Fibroblast of the aortic adventitia (primary cell): ENCODE data around the gene AHNAK. TPM values are rescaled to one million over a fixed set of nuclear protein-coding genes. Genes with fewer than 3 reads are reported as not detected.
A peak's percentile ranks its signal among the peaks of the same experiment; 100 is the strongest.

Experiments
- DNase-seq: peaks from one replicate; pipeline ENCODE4 v3.0.0-alpha.2; 2010; ENCODE audit warnings: low read depth
- H3K4me3 ChIP-seq: 2 replicates; pipeline ENCODE4 v1.5.1; 2011; ENCODE audit warnings: low read depth, mild to moderate bottlenecking, control low read depth, low read length, moderate library complexity
- total RNA-seq: library from RNA; depleted of rRNA; stranded (reverse); fragments of >200 nt; gene quantifications from 2 replicates; pipeline ENCODE4 v1.2.3, GENCODE V29; 2012; ENCODE audit warnings: low replicate concordance
- TF ChIP-seq, protein P1 (sequence below): IDR thresholded peaks from 2 replicates; pipeline ENCODE4 v1.5.1; 2011; ENCODE audit warnings: mild to moderate bottlenecking, low read length, control low read depth, inconsistent platforms; ENCODE audit not compliant: insufficient read depth

Gene AHNAK
- total RNA-seq, 1 donor = 737 TPM

DNA sequence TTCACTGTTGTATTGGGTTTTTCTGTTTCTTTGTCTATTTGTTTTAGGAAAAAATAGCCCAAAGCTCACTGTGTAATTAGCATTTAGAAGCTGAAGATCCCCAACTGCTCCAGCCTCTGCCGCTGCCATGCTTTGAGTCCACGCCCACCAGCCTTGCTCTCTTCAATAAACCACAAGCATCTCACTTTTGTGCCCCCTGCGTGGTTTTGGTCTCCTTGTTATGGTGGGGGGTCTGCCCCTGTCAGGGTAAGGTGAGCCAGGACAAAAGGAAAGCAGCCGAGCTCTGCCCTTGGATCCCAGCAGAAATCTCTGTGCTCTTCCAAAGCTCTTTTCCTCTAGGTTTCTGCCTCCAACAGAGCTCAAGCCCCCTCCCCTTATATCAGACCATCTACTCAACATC lies 123.6 kb downstream of the AHNAK start:
- TF ChIP-seq, protein P1, sequence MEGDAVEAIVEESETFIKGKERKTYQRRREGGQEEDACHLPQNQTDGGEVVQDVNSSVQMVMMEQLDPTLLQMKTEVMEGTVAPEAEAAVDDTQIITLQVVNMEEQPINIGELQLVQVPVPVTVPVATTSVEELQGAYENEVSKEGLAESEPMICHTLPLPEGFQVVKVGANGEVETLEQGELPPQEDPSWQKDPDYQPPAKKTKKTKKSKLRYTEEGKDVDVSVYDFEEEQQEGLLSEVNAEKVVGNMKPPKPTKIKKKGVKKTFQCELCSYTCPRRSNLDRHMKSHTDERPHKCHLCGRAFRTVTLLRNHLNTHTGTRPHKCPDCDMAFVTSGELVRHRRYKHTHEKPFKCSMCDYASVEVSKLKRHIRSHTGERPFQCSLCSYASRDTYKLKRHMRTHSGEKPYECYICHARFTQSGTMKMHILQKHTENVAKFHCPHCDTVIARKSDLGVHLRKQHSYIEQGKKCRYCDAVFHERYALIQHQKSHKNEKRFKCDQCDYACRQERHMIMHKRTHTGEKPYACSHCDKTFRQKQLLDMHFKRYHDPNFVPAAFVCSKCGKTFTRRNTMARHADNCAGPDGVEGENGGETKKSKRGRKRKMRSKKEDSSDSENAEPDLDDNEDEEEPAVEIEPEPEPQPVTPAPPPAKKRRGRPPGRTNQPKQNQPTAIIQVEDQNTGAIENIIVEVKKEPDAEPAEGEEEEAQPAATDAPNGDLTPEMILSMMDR = no peak
- H3K4me3 ChIP-seq = no peak overlapping the region
- no peak for DNase-seq

DNA sequence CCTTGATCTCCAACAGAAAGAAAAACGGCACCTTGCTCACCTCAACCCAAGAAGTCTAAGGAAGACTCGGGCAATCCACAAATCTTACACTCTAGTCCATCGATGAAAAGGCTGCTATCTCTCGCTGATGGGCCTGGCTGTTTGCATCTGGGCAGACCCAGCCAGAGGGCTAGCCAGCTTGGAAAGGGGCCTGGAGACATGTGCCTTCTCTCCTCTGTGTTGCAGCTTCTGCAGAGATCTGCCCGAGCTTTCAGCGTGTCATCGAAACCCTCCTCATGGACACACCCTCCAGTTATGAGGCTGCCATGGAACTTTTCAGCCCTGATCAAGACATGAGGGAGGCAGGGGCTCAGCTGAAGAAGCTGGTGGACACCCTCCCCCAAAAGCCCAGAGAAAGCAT lies 124.6 kb downstream of the AHNAK start:
- peak; percentile 36 for DNase-seq
- H3K4me3 ChIP-seq = no peak overlapping the region
- TF ChIP-seq, protein P1 = no peak

DNA sequence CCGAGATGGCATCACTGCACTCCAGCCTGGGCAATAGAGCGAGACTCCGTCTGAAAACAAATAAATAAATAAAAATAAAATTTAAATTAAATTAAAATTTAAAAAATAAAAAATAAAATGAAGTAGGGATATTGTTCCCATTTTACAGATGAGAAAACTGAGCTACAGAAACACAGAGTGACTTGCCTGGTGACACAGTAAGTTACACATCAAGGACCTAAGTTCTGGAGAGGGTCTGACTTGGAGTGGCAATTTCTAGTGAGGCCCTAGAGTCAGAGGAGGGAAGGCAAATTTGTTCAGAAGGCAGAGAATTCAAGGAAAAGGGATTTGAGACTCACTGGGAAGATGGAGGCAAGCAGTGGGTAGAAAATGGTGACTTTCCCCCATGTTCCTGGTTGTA lies 125.7 kb downstream of the AHNAK start:
- no peak overlapping the region for H3K4me3 ChIP-seq
- TF ChIP-seq, protein P1 = no peak
- DNase-seq = no peak

DNA sequence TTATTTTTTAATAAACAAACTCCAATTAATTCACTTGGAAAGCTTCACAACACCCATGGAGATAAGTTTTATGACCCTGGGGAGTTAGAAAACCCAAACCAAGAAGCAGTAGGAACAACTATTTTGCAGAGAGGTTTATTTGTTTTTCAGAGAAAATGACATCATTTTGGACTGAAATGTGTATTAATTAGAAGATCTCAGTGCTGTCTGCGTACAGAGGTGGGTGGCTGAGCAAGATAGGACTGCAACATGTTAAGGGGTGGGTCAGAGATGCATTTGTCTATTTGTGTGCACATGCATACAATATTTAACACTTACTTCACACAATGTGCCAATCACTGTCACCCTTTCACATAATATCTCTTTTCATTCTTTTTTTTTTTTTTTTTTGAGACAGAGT lies 126.7 kb downstream of the AHNAK start:
- H3K4me3 ChIP-seq = no peak overlapping the region
- DNase-seq = no peak
- TF ChIP-seq, protein P1 = no peak

DNA sequence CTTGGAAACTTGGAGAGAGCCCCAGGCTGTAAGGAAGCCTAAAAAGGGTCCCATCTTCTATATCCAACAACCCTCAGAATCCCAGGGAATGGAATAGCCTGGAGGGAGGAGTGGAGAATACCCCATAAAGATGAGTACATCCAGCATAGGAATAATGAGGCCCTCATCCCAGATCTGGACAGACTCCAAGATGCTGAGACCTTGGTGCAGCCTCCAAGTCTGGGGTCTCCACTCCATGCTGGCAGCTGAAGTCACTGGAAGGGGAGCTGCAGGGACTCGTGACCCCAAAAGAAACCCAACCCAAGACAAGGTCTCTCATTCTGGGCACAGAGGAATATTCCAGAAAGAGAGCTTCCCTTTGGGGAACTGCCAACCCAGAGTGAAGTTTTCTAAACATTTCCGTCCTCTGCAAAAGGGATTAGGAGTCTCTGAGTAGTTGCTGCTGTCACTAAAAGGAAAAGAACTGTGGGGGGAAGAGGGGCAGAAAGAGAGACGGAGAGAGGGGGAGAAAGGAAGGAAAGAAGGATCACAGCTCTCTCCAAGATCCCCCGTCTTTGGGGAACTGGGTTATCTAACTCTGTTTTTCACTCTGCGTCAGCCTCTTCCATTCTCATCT lies 127.2 kb downstream of the AHNAK start:
- no peak overlapping the region for H3K4me3 ChIP-seq
- DNase-seq = no peak
- TF ChIP-seq, protein P1 = no peak

DNA sequence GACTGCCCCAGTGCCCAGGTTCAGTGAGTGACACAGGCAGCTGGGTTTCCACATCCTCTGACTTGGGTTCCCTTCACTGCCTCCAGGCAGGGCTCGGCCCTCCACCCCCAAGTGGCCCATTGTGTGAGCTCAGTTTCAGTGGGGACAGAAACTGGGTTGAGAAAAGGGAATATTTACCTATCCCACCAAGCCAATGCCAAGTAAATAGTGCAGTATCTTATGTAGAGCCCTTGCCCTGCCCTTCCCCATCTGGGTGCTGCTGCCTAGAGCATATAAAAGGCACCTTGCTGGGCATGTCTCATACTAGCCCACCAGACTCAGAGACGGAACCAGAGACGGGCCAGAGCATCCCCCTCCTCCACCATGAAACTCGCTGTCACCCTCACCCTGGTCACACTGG lies 127.9 kb downstream of the AHNAK start, which contains the start of gene SCGB1A1:
TSS of gene SCGB1A1 (plus strand) at position 301 of the 400 bp plus-strand sequence. CDS start at position 364, 63 bp downstream.
- no peak for DNase-seq
- no peak within 1 kb of the TSS for H3K4me3 ChIP-seq
- TF ChIP-seq, protein P1 = no peak

DNA sequence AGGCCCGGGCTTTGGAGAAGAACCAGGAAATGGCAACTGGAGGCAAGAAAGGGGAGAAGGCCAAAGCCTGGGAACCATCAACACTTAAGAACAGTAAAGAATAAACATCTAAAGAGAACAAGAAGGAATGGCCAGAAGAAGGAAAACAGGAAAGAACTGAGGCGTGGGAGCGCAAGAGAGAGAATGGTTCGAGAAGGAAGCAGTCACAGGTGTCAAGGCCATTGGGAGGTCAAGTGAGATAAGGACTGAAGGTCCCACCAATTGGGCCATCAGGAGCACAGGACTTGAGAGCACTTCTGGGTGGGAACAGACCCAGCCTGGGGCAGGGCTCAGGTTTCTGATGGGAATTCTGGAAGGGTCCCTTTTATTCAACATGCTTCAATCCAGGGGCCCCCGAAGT lies 128.5 kb downstream of the AHNAK start:
- H3K4me3 ChIP-seq = no peak overlapping the region
- TF ChIP-seq, protein P1 = no peak
- no peak for DNase-seq
